HepG2 (cell line): ENCODE data around the gene DDHD1.

Experiments
- CHD2 ChIP-seq: IDR thresholded peaks from 2 replicates; pipeline ENCODE4 v1.6.1; 2011; ENCODE audit warnings: low read depth, low read length, improper control_type of control experiment
- CHD4 ChIP-seq: fragments of 200-600 bp; sonication (generic); IDR thresholded peaks from 2 replicates; pipeline ENCODE4 v1.7.0; 2017; ENCODE audit warnings: mild to moderate bottlenecking, low read length, borderline replicate concordance
- RXRA ChIP-seq: sonication (generic); formaldehyde crosslinking; IDR thresholded peaks from 2 replicates; pipeline ENCODE4 v1.5.1; 2020; ENCODE audit warnings: missing genetic modification reagents
- ZNF563 ChIP-seq: sonication (generic); formaldehyde crosslinking; IDR thresholded peaks from 2 replicates; pipeline ENCODE4 v1.8.0; 2022; ENCODE audit warnings: mild to moderate bottlenecking, moderate library complexity, missing genetic modification reagents
- ZNF720 ChIP-seq: sonication (generic); formaldehyde crosslinking; IDR thresholded peaks from 2 replicates; pipeline ENCODE4 v1.4.0; 2020; ENCODE audit warnings: missing genetic modification reagents
- TF ChIP-seq, protein P1 (sequence below): sonication (generic); formaldehyde crosslinking; IDR thresholded peaks from 2 replicates; pipeline ENCODE4 v1.5.0; 2020; ENCODE audit warnings: mild to moderate bottlenecking, missing genetic modification reagents, moderate library complexity
- TF ChIP-seq, protein P2 (sequence below), 2 experiments: IDR thresholded peaks; 2 replicates each; pipeline ENCODE4 v1.6.1; 2011 to 2012; ENCODE audit warnings: low read length in 2 of 2, borderline replicate concordance in 1 of 2, low read depth in 1 of 2, mild to moderate bottlenecking in 1 of 2, moderate library complexity in 1 of 2
- TF ChIP-seq, protein P3 (sequence below): sonication (generic); formaldehyde crosslinking; IDR thresholded peaks from 2 replicates; pipeline ENCODE4 v1.4.0; 2020; ENCODE audit warnings: missing genetic modification reagents

DNA sequence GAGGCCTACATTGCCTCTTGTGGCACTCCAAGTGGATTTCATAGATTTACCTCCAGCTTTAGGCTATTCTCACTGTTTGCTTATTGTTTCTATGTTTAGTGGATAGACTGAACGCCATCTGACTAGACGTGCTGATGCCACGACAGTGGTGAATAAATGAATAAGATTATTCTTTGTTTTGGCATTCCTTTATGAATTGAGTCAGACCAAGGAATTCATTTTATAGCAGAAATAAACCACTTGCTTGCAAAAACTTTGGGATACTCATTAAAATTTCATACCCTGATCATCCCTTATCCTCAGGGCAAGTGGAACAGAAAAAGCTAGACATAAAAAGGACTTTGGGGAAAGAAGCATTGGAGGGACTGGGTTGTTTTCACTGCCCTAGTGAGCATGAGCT, 130.5 kb downstream of the DDHD1 start:
- TF ChIP-seq, protein P1, sequence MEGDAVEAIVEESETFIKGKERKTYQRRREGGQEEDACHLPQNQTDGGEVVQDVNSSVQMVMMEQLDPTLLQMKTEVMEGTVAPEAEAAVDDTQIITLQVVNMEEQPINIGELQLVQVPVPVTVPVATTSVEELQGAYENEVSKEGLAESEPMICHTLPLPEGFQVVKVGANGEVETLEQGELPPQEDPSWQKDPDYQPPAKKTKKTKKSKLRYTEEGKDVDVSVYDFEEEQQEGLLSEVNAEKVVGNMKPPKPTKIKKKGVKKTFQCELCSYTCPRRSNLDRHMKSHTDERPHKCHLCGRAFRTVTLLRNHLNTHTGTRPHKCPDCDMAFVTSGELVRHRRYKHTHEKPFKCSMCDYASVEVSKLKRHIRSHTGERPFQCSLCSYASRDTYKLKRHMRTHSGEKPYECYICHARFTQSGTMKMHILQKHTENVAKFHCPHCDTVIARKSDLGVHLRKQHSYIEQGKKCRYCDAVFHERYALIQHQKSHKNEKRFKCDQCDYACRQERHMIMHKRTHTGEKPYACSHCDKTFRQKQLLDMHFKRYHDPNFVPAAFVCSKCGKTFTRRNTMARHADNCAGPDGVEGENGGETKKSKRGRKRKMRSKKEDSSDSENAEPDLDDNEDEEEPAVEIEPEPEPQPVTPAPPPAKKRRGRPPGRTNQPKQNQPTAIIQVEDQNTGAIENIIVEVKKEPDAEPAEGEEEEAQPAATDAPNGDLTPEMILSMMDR, result no peak
- TF ChIP-seq CHD4, result no peak
- TF ChIP-seq CHD2, result no peak
- TF ChIP-seq, protein P2, sequence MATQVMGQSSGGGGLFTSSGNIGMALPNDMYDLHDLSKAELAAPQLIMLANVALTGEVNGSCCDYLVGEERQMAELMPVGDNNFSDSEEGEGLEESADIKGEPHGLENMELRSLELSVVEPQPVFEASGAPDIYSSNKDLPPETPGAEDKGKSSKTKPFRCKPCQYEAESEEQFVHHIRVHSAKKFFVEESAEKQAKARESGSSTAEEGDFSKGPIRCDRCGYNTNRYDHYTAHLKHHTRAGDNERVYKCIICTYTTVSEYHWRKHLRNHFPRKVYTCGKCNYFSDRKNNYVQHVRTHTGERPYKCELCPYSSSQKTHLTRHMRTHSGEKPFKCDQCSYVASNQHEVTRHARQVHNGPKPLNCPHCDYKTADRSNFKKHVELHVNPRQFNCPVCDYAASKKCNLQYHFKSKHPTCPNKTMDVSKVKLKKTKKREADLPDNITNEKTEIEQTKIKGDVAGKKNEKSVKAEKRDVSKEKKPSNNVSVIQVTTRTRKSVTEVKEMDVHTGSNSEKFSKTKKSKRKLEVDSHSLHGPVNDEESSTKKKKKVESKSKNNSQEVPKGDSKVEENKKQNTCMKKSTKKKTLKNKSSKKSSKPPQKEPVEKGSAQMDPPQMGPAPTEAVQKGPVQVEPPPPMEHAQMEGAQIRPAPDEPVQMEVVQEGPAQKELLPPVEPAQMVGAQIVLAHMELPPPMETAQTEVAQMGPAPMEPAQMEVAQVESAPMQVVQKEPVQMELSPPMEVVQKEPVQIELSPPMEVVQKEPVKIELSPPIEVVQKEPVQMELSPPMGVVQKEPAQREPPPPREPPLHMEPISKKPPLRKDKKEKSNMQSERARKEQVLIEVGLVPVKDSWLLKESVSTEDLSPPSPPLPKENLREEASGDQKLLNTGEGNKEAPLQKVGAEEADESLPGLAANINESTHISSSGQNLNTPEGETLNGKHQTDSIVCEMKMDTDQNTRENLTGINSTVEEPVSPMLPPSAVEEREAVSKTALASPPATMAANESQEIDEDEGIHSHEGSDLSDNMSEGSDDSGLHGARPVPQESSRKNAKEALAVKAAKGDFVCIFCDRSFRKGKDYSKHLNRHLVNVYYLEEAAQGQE (IDR thresholded peaks at IDR 0.05; ENCODE audit: borderline replicate concordance in 1 of 2, low read depth in 1 of 2, low read length in 2 of 2), result no peak
- no peak for TF ChIP-seq RXRA (CRISPR knock-in tag)
- no peak for TF ChIP-seq ZNF720
- TF ChIP-seq, protein P3, sequence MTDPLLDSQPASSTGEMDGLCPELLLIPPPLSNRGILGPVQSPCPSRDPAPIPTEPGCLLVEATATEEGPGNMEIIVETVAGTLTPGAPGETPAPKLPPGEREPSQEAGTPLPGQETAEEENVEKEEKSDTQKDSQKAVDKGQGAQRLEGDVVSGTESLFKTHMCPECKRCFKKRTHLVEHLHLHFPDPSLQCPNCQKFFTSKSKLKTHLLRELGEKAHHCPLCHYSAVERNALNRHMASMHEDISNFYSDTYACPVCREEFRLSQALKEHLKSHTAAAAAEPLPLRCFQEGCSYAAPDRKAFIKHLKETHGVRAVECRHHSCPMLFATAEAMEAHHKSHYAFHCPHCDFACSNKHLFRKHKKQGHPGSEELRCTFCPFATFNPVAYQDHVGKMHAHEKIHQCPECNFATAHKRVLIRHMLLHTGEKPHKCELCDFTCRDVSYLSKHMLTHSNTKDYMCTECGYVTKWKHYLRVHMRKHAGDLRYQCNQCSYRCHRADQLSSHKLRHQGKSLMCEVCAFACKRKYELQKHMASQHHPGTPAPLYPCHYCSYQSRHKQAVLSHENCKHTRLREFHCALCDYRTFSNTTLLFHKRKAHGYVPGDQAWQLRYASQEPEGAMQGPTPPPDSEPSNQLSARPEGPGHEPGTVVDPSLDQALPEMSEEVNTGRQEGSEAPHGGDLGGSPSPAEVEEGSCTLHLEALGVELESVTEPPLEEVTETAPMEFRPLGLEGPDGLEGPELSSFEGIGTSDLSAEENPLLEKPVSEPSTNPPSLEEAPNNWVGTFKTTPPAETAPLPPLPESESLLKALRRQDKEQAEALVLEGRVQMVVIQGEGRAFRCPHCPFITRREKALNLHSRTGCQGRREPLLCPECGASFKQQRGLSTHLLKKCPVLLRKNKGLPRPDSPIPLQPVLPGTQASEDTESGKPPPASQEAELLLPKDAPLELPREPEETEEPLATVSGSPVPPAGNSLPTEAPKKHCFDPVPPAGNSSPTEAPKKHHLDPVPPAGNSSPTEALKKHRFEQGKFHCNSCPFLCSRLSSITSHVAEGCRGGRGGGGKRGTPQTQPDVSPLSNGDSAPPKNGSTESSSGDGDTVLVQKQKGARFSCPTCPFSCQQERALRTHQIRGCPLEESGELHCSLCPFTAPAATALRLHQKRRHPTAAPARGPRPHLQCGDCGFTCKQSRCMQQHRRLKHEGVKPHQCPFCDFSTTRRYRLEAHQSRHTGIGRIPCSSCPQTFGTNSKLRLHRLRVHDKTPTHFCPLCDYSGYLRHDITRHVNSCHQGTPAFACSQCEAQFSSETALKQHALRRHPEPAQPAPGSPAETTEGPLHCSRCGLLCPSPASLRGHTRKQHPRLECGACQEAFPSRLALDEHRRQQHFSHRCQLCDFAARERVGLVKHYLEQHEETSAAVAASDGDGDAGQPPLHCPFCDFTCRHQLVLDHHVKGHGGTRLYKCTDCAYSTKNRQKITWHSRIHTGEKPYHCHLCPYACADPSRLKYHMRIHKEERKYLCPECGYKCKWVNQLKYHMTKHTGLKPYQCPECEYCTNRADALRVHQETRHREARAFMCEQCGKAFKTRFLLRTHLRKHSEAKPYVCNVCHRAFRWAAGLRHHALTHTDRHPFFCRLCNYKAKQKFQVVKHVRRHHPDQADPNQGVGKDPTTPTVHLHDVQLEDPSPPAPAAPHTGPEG, result no peak
- TF ChIP-seq ZNF563 (CRISPR knock-in tag), result no peak
